HTR-8/SVneo (cell line): Measurements from ENCODE around the gene ADD1.

Experiments
- DNase-seq: peaks from one replicate; pipeline ENCODE4 v3.0.0; 2011; ENCODE audit warnings: low spot score, mixed read lengths; ENCODE audit not compliant: insufficient read length
- FAIRE-seq: peaks from 2 replicates; lab custom pipeline; 2011; peaks lifted over from hg19 to GRCh38; lab: Jason Lieb, UNC

ADD1 gene

GRCh38 chr4:2873329-2873728 is 29.7 kb downstream of the ADD1 start:
- DNase-seq (no peak), FAIRE-seq (no peak)

GRCh38 chr4:2874861-2875260 is 31.2 kb downstream of the ADD1 start:
- no peak for DNase-seq
- FAIRE-seq: no peak

- FAIRE-seq (no peak), DNase-seq (no peak)
Observed at GRCh38 chr4:2875556-2875955, 31.9 kb downstream of the ADD1 start.

GRCh38 chr4:2878346-2878745 is 34.7 kb downstream of the ADD1 start:
- DNase-seq (no peak), FAIRE-seq (no peak)

GRCh38 chr4:2879026-2879425 is 35.4 kb downstream of the ADD1 start:
- DNase-seq: no peak
- no peak for FAIRE-seq

GRCh38 chr4:2881431-2881830 is 37.8 kb downstream of the ADD1 start:
- no peak for DNase-seq
- FAIRE-seq: no peak

GRCh38 chr4:2882341-2882740 is 38.7 kb downstream of the ADD1 start:
- FAIRE-seq: no peak

GRCh38 chr4:2886161-2886560 is 42.5 kb downstream of the ADD1 start:
- no peak for FAIRE-seq
- no peak for DNase-seq

More at GRCh38 chr4:2882341-2882740, 38.7 kb downstream of the ADD1 start:
- DNase-seq: no peak

- DNase-seq (no peak), FAIRE-seq (no peak)
Observed at GRCh38 chr4:2886622-2887021, 43.0 kb downstream of the ADD1 start.

GRCh38 chr4:2887343-2887742 is 43.7 kb downstream of the ADD1 start:
- FAIRE-seq (no peak), DNase-seq (no peak)

GRCh38 chr4:2888886-2889285 is 45.2 kb downstream of the ADD1 start:
- no peak for DNase-seq
- FAIRE-seq: no peak

GRCh38 chr4:2891294-2891693 is 47.6 kb downstream of the ADD1 start:
- FAIRE-seq: no peak
- no peak for DNase-seq

GRCh38 chr4:2893772-2894171 is 50.1 kb downstream of the ADD1 start:
- DNase-seq (no peak), FAIRE-seq (no peak)

GRCh38 chr4:2898001-2898400 is 54.4 kb downstream of the ADD1 start:
- DNase-seq: no peak

GRCh38 chr4:2900741-2901140 is 57.1 kb downstream of the ADD1 start:
- FAIRE-seq: no peak
- no peak for DNase-seq

More at GRCh38 chr4:2898001-2898400, 54.4 kb downstream of the ADD1 start:
- no peak for FAIRE-seq

GRCh38 chr4:2901186-2901585 is 57.5 kb downstream of the ADD1 start:
- no peak for FAIRE-seq
- DNase-seq: no peak

GRCh38 chr4:2902126-2902525 is 58.5 kb downstream of the ADD1 start:
- DNase-seq (no peak), FAIRE-seq (no peak)

GRCh38 chr4:2905544-2905943 is 61.9 kb downstream of the ADD1 start:
- DNase-seq (no peak), FAIRE-seq (no peak)

- FAIRE-seq (no peak), DNase-seq (no peak)
Observed at GRCh38 chr4:2906218-2906617, 62.6 kb downstream of the ADD1 start.

GRCh38 chr4:2907226-2907625 is 63.6 kb downstream of the ADD1 start:
- FAIRE-seq (no peak), DNase-seq (no peak)

GRCh38 chr4:2907706-2908293 is 64.2 kb downstream of the ADD1 start:
- no peak for FAIRE-seq
- no peak for DNase-seq

GRCh38 chr4:2908686-2909085 is 65.0 kb downstream of the ADD1 start:
- DNase-seq: no peak
- no peak for FAIRE-seq

- FAIRE-seq: no peak
Observed at GRCh38 chr4:2909583-2909982, 65.9 kb downstream of the ADD1 start.

More at GRCh38 chr4:2909583-2909982, 65.9 kb downstream of the ADD1 start:
- no peak for DNase-seq
